Stomach (tissue), 9 donors: Measurements from ENCODE around the gene COPS2. TPM values are rescaled to one million over a fixed set of nuclear protein-coding genes. Genes with fewer than 3 reads are reported as not detected.
"Not testable (repeated sequence)": the region's sequence is repeated elsewhere in the genome, so short reads cannot be mapped to it uniquely, and the experiment has no call there.

Source experiments
- DNase-seq, 2 donors: peaks; one replicate each; pipeline versions ENCODE4 v3.0.0 to v3.0.0-alpha.2; 2013 to 2019
- H3K27ac ChIP-seq, 5 donors: fragments of 200-600 bp in 4 of 5; sonication (generic) in 4 of 5; one replicate each; pipeline ENCODE4 v1.5.1; 2013 to 2019; ENCODE audit warnings: mild to moderate bottlenecking in 1 of 5, moderate library complexity in 1 of 5
- H3K27me3 ChIP-seq, 3 donors: fragments of 200-600 bp; sonication (generic); one replicate each; pipeline ENCODE4 v1.5.1; 2017 to 2019; ENCODE audit warnings: mixed run types in 1 of 3
- H3K36me3 ChIP-seq, 4 donors: fragments of 200-600 bp; sonication (generic); 1 replicate in 3 of 4; 2 replicates in 1 of 4; pipeline ENCODE4 v1.5.1; 2016 to 2019
- H3K4me1 ChIP-seq, 4 donors: fragments of 200-600 bp; sonication (generic); one replicate each; pipeline ENCODE4 v1.5.1; 2016 to 2019
- H3K4me3 ChIP-seq, 4 donors: fragments of 200-600 bp; sonication (generic) in 3 of 4; one replicate each; pipeline ENCODE4 v1.5.1; 2016 to 2019; ENCODE audit warnings: mild to moderate bottlenecking in 1 of 4
- H3K9me3 ChIP-seq, 4 donors: fragments of 200-600 bp; sonication (generic); one replicate each; pipeline ENCODE4 v1.5.1; 2016 to 2019
- CTCF ChIP-seq, 7 experiments: fragments of 450-650 bp in 4 of 7; fragments of 200-600 bp in 3 of 7; sonication (generic) in 3 of 7; IDR thresholded peaks; one replicate each; pipeline ENCODE4 v1.5.1; 2016 to 2019; ENCODE audit warnings: antibody characterized with exemption in 7 of 7, control low read depth in 2 of 7, mild to moderate bottlenecking in 1 of 7
- EP300 ChIP-seq: sonication (generic); formaldehyde crosslinking; IDR thresholded peaks from one replicate; pipeline ENCODE4 v1.6.1; 2017; ENCODE audit warnings: antibody characterized with exemption
- POLR2A ChIP-seq, 4 donors: fragments of 450-650 bp; IDR thresholded peaks; one replicate each; pipeline ENCODE4 v1.6.1; 2016; ENCODE audit warnings: antibody characterized with exemption in 4 of 4, control low read depth in 2 of 4, mild to moderate bottlenecking in 1 of 4, moderate library complexity in 1 of 4
- POLR2AphosphoS5 ChIP-seq, 3 donors: sonication (generic); formaldehyde crosslinking; IDR thresholded peaks; one replicate each; pipeline ENCODE4 v1.6.1; 2016; ENCODE audit warnings: antibody characterized with exemption in 3 of 3
- WGBS, 5 donors: extraction: QIAGEN DNeasy Blood & Tissue Kit in 3 of 5; methylation state at CpG; one replicate each; pipeline versions ENCODE4 v1.1.5 to v1.1.7; 2013 to 2018; 5-methylcytosine and 5-hydroxymethylcytosine counted together
- intact Hi-C: fragments of 100-400 bp; cut with DNase I; formaldehyde crosslinking; loops from one replicate; pipeline ENCODE4 v1.15.1; 2023; ENCODE audit warnings: low total_unique reads
- polyA plus RNA-seq, 3 donors: library from polyadenylated mRNA; stranded (reverse); fragments of 200-250 nt; gene quantifications; one replicate each; pipeline ENCODE4 v1.2.3, GENCODE V29; 2013
- total RNA-seq, 5 donors: library from RNA; depleted of rRNA; stranded (reverse); fragments of >200 nt; gene quantifications; one replicate each; pipeline versions ENCODE4 v1.1.0 to v1.2.3, GENCODE V29; 2014 to 2016
- donor health status: healthy with polysubstance abuse.
- donor health status: Bipolar disorder and iron deficiency.
- donor health status: healthy.

Gene COPS2
- total and polyA plus RNA-seq, 8 donors: 4.3 to 134 (median 52.6) TPM

- Histone ChIP-seq H3K27ac (no peak overlapping the region), H3K4me3 (no peak overlapping the region), H3K4me1 (peaks cover 0 to 15% (median 12%) of the 10 kb centered on the region in 4 donors), H3K9me3 (no peaks in the 10 kb centered on the region), H3K27me3 (no peaks in the 10 kb centered on the region), H3K36me3 (no peaks in the 10 kb centered on the region)
- no peak for DNase-seq
- 74 to 93% (median 84%) methylated on average over 1 of the region's 1 CpG for WGBS, 5 donors
- TF ChIP-seq POLR2AphosphoS5 (IDR thresholded peaks at IDR 0.05): no peak
- no peak for TF ChIP-seq CTCF (IDR thresholded peaks at IDR 0.05)
- no peak for TF ChIP-seq POLR2A (IDR thresholded peaks at IDR 0.05)
- TF ChIP-seq EP300: no peak
- intact Hi-C loops: no loop called here
Measured at GRCh38 chr15:49179433-49180190, 24.2 kb upstream of the COPS2 start.

- TF ChIP-seq POLR2A (IDR thresholded peaks at IDR 0.05): no peak
- TF ChIP-seq EP300: no peak
- no peak for TF ChIP-seq POLR2AphosphoS5 (IDR thresholded peaks at IDR 0.05)
- no peak for TF ChIP-seq CTCF (IDR thresholded peaks at IDR 0.05)
- H3K27me3 ChIP-seq: no peaks in the 10 kb centered on the region
- WGBS, 5 donors: 82 to 95% (median 93%) methylated on average over 7 of the region's 7 CpGs
- no peaks in the 10 kb centered on the region for H3K36me3 ChIP-seq
- no peak overlapping the region for H3K27ac ChIP-seq
- intact Hi-C loops: no loop called here
- H3K4me1 ChIP-seq: peaks cover 0 to 15% (median 12%) of the 10 kb centered on the region in 4 donors
- DNase-seq: no peak
- no peaks in the 10 kb centered on the region for H3K9me3 ChIP-seq
- no peak overlapping the region for H3K4me3 ChIP-seq
Measured at GRCh38 chr15:49178497-49178896, 23.1 kb upstream of the COPS2 start.

GRCh38 chr15:49175582-49176397, 20.4 kb upstream of the COPS2 start:
- H3K36me3 ChIP-seq, DNase-seq, H3K27me3 ChIP-seq, intact Hi-C loops, H3K27ac ChIP-seq, H3K4me3 ChIP-seq, H3K9me3 ChIP-seq: not testable (repeated sequence)
- 88 to 93% (median 90%) methylated on average over 6 of the region's 6 CpGs for whole genome bisulfite sequencing, 5 donors
- peaks cover 12 to 32% (median 25%) of the 10 kb centered on the region in 4 donors for H3K4me1 ChIP-seq

GRCh38 chr15:49174902-49175301, 19.5 kb upstream of the COPS2 start:
- H3K27ac ChIP-seq: no peak overlapping the region
- 86 to 93% (median 89%) methylated on average over 3 of the region's 3 CpGs for WGBS, 5 donors

More at GRCh38 chr15:49174902-49175301, 19.5 kb upstream of the COPS2 start:
- H3K9me3 ChIP-seq: no peaks in the 10 kb centered on the region
- no peaks in the 10 kb centered on the region for H3K27me3 ChIP-seq
- H3K36me3 ChIP-seq: no peaks in the 10 kb centered on the region
- DNase-seq: no peak
- peaks cover 12 to 34% (median 25%) of the 10 kb centered on the region in 4 donors for H3K4me1 ChIP-seq
- no peak overlapping the region for H3K4me3 ChIP-seq
- intact Hi-C loops: no loop called here
- TF ChIP-seq POLR2AphosphoS5 (IDR thresholded peaks at IDR 0.05) (no peak), CTCF (IDR thresholded peaks at IDR 0.05) (no peak)
